HEK293 (cell line): Measurements from ENCODE around the gene CELSR1.

Experiments used
- HOXC10 ChIP-seq: sonication (generic); formaldehyde crosslinking; IDR thresholded peaks from 2 replicates; pipeline ENCODE4 v1.8.1; 2023; ENCODE audit warnings: mild to moderate bottlenecking, missing genetic modification reagents
- ZBTB20 ChIP-seq: fragments of 450-650 bp; formaldehyde crosslinking; IDR thresholded peaks from 2 replicates; pipeline ENCODE4 v1.5.1; 2016; ENCODE audit warnings: missing biosample characterization, missing genetic modification characterization
- ZNF239 ChIP-seq: fragments of 450-650 bp; formaldehyde crosslinking; IDR thresholded peaks from 2 replicates; pipeline ENCODE4 v1.5.1; 2016; ENCODE audit warnings: missing biosample characterization, missing genetic modification characterization
- ZNF391 ChIP-seq: fragments of 450-650 bp; formaldehyde crosslinking; IDR thresholded peaks from 2 replicates; pipeline ENCODE4 v1.5.1; 2016; ENCODE audit warnings: low read depth, missing biosample characterization, missing genetic modification characterization, borderline replicate concordance
- TF ChIP-seq, protein P1 (sequence below): fragments of 450-650 bp; formaldehyde crosslinking; IDR thresholded peaks from 2 replicates; pipeline ENCODE4 v1.5.1; 2016; ENCODE audit warnings: missing biosample characterization, missing genetic modification characterization

DNA sequence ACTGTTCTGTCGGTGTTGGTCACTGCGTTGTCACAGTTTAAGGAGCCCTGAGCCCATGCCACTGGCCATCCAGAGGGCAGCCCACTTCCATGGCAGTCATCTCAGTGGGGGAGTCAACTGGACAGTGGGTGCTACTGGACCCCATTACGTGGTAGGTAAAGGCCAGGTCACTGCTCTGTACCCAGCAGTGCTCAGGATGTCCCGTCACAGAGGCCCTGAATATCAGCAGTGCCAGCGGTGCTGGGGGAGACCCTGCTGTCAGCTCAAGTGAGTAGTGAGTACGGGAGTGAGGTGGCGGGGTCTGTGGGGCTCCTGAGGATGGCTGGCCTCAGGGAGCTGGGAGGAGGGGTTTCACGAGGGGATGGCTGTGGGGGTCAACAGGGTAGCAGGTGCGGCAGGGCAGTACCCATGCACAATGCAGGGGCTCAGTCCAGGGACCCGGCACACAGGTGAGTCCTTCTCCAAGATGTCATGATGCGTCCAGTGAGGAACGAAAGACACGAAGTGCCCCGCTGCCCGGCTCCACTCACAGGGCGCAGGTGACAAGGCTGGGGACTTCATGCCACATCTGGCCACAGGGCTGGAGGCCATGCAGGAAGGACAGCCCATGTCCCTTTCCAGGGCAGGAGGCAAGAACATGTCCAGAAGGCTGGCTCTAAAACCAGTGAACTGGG lies 27.9 kb downstream of the CELSR1 start:
- TF ChIP-seq ZNF391 (tag by site-specific recombination): no peak
- no peak for TF ChIP-seq HOXC10 (CRISPR knock-in tag)
- no peak for TF ChIP-seq ZNF239 (tag by site-specific recombination)
- TF ChIP-seq, protein P1, sequence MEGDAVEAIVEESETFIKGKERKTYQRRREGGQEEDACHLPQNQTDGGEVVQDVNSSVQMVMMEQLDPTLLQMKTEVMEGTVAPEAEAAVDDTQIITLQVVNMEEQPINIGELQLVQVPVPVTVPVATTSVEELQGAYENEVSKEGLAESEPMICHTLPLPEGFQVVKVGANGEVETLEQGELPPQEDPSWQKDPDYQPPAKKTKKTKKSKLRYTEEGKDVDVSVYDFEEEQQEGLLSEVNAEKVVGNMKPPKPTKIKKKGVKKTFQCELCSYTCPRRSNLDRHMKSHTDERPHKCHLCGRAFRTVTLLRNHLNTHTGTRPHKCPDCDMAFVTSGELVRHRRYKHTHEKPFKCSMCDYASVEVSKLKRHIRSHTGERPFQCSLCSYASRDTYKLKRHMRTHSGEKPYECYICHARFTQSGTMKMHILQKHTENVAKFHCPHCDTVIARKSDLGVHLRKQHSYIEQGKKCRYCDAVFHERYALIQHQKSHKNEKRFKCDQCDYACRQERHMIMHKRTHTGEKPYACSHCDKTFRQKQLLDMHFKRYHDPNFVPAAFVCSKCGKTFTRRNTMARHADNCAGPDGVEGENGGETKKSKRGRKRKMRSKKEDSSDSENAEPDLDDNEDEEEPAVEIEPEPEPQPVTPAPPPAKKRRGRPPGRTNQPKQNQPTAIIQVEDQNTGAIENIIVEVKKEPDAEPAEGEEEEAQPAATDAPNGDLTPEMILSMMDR (tag by site-specific recombination): no peak
- no peak for TF ChIP-seq ZBTB20 (tag by site-specific recombination)
